Body of pancreas (tissue), 4 donors: ENCODE data around the gene DNAH6. TPM values are rescaled to one million over a fixed set of nuclear protein-coding genes. Genes with fewer than 3 reads are reported as not detected.

Experiments used
- ATAC-seq: fragments of 150-250 bp; one replicate; pipeline ENCODE4 v1.9.1; 2016
- DNase-seq, 4 donors: peaks; one replicate each; pipeline ENCODE4 v3.0.0-alpha.2; 2019
- H3K27ac ChIP-seq, 4 donors: fragments of 200-600 bp; sonication (generic); 1 replicate in 3 of 4; 2 replicates in 1 of 4; pipeline versions ENCODE4 v1.5.1 to v1.6.1; 2016 to 2019; ENCODE audit warnings: mild to moderate bottlenecking in 1 of 4, mixed read lengths in 1 of 4, moderate library complexity in 1 of 4
- H3K27me3 ChIP-seq, 2 donors: fragments of 200-600 bp; sonication (generic); one replicate each; pipeline ENCODE4 v1.6.0; 2016; ENCODE audit warnings: mild to moderate bottlenecking in 1 of 2
- H3K36me3 ChIP-seq, 2 donors: fragments of 200-600 bp; sonication (generic); replicated peaks in 1 of 2; 2 replicates each; pipeline ENCODE4 v1.5.1; 2016; ENCODE audit warnings: low read depth in 2 of 2; ENCODE audit not compliant: insufficient read depth in 1 of 2
- H3K4me1 ChIP-seq: fragments of 200-600 bp; sonication (generic); one replicate; pipeline ENCODE4 v1.6.0; 2016
- H3K4me3 ChIP-seq, 2 donors: fragments of 200-600 bp; sonication (generic); 1 replicate in 1 of 2; 2 replicates in 1 of 2; pipeline ENCODE4 v1.5.1; 2016 to 2019
- H3K9me3 ChIP-seq, 3 donors: fragments of 200-600 bp; sonication (generic); 1 replicate in 2 of 3; 2 replicates in 1 of 3; pipeline ENCODE4 v1.5.1; 2016
- POLR2A ChIP-seq, 3 donors: fragments of 450-650 bp; IDR thresholded peaks; one replicate each; pipeline ENCODE4 v1.6.1; 2016; ENCODE audit warnings: antibody characterized with exemption in 3 of 3, mild to moderate bottlenecking in 2 of 3
- WGBS, 2 donors: methylation state at CpG; one replicate each; pipeline ENCODE4 v1.1.5; 2017; 5-methylcytosine and 5-hydroxymethylcytosine counted together
- intact Hi-C: fragments of 100-400 bp; cut with DNase I; formaldehyde crosslinking; loops from one replicate; pipeline ENCODE4 v1.15.1; 2023
- total RNA-seq, 2 donors: library from RNA; depleted of rRNA; stranded (reverse); fragments of >200 nt; gene quantifications; one replicate each; pipeline ENCODE4 v1.1.0, GENCODE V29; 2016
- TF ChIP-seq, protein P1 (sequence below), 7 experiments: fragments of 450-650 bp in 4 of 7; fragments of 200-600 bp in 3 of 7; sonication (generic) in 3 of 7; IDR thresholded peaks; one replicate each; pipeline ENCODE4 v1.5.1; 2016 to 2019; ENCODE audit warnings: antibody characterized with exemption in 7 of 7

The DNAH6 gene
- total RNA-seq, 2 donors from 2014 or later: 1.3 to 2.6 TPM

- peaks cover 3% of the 10 kb centered on the region for H3K4me1 ChIP-seq
- H3K4me3 ChIP-seq: no peak overlapping the region
- H3K9me3 ChIP-seq: no peaks in the 10 kb centered on the region
- H3K36me3 ChIP-seq: no peaks in the 10 kb centered on the region
- intact Hi-C loops: no loop called here
- DNase-seq: no peak
- no peak for ATAC-seq
- H3K27ac ChIP-seq: no peak overlapping the region
- H3K27me3 ChIP-seq: no peaks in the 10 kb centered on the region
- TF ChIP-seq, protein P1, sequence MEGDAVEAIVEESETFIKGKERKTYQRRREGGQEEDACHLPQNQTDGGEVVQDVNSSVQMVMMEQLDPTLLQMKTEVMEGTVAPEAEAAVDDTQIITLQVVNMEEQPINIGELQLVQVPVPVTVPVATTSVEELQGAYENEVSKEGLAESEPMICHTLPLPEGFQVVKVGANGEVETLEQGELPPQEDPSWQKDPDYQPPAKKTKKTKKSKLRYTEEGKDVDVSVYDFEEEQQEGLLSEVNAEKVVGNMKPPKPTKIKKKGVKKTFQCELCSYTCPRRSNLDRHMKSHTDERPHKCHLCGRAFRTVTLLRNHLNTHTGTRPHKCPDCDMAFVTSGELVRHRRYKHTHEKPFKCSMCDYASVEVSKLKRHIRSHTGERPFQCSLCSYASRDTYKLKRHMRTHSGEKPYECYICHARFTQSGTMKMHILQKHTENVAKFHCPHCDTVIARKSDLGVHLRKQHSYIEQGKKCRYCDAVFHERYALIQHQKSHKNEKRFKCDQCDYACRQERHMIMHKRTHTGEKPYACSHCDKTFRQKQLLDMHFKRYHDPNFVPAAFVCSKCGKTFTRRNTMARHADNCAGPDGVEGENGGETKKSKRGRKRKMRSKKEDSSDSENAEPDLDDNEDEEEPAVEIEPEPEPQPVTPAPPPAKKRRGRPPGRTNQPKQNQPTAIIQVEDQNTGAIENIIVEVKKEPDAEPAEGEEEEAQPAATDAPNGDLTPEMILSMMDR (IDR thresholded peaks at IDR 0.05): no peak
- no peak for TF ChIP-seq POLR2A (IDR thresholded peaks at IDR 0.05)
Observed at GRCh38 chr2:84629550-84629949, 113.3 kb downstream of the DNAH6 start.

- H3K4me3 ChIP-seq: no peak overlapping the region
- H3K9me3 ChIP-seq: no peaks in the 10 kb centered on the region
- H3K36me3 ChIP-seq: no peaks in the 10 kb centered on the region
- no peaks in the 10 kb centered on the region for H3K4me1 ChIP-seq
- TF ChIP-seq, protein P1 (IDR thresholded peaks at IDR 0.05): peak in 5 of 7 experiments; percentile 35 to 60 (median 55)
- TF ChIP-seq POLR2A (IDR thresholded peaks at IDR 0.05): no peak
- no peak overlapping the region for H3K27ac ChIP-seq
- peak; percentile 48 for ATAC-seq
- no peaks in the 10 kb centered on the region for H3K27me3 ChIP-seq
- intact Hi-C loops: no loop called here
- WGBS, 2 donors: 47 to 49% methylated on average over 6 of the region's 6 CpGs
- DNase-seq: no peak
Observed at GRCh38 chr2:84631047-84631446, 114.7 kb downstream of the DNAH6 start.

DNA sequence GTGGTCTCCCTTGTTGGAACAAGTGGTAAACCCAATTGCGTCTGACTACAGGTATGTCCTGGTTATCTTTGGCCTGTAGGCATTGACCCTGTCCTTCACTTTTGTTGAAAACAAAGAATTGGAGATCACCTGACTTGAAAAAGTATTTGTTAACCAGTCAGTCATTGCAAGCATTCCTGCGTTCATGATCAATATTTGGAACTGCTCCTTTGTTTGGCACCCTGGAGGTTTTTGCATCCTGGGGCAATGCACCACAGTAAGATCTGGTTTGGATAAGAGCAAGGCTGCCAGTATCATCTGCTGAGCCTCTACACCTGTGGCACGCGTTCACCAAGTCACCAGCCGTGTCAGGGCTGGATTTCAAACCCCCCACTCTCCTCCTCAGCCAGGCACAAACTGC, 115.7 kb downstream of the DNAH6 start:
- DNase-seq (no peak), ATAC-seq (peak; percentile 59)
- Histone ChIP-seq H3K27me3 (no peaks in the 10 kb centered on the region), H3K9me3 (no peaks in the 10 kb centered on the region), H3K36me3 (no peaks in the 10 kb centered on the region), H3K4me1 (no peaks in the 10 kb centered on the region), H3K27ac (no peak overlapping the region), H3K4me3 (no peak overlapping the region)
- 42 to 51% methylated on average over 5 of the region's 5 CpGs for WGBS, 2 donors
- TF ChIP-seq POLR2A (IDR thresholded peaks at IDR 0.05): no peak
- intact Hi-C loops: no loop called here

GRCh38 chr2:84636080-84636971, 120.0 kb downstream of the DNAH6 start:
- no peak overlapping the region for H3K27ac ChIP-seq
- no peaks in the 10 kb centered on the region for H3K27me3 ChIP-seq
- WGBS, 2 donors: 77 to 89% methylated on average over 2 of the region's 2 CpGs
- intact Hi-C loops: no loop called here
- TF ChIP-seq POLR2A (IDR thresholded peaks at IDR 0.05): no peak
- TF ChIP-seq, protein P1 (IDR thresholded peaks at IDR 0.05): no peak
- no peaks in the 10 kb centered on the region for H3K9me3 ChIP-seq
- DNase-seq (no peak), ATAC-seq (no peak)
- no peaks in the 10 kb centered on the region for H3K4me1 ChIP-seq
- H3K36me3 ChIP-seq: no peaks in the 10 kb centered on the region
- no peak overlapping the region for H3K4me3 ChIP-seq

GRCh38 chr2:84639751-84640150, 123.5 kb downstream of the DNAH6 start:
- no peaks in the 10 kb centered on the region for H3K9me3 ChIP-seq
- TF ChIP-seq POLR2A (IDR thresholded peaks at IDR 0.05): no peak
- TF ChIP-seq, protein P1 (IDR thresholded peaks at IDR 0.05): no peak
- H3K4me1 ChIP-seq: no peaks in the 10 kb centered on the region
- H3K36me3 ChIP-seq: no peaks in the 10 kb centered on the region
- DNase-seq (no peak), ATAC-seq (no peak)
- H3K27ac ChIP-seq: no peak overlapping the region
- no peaks in the 10 kb centered on the region for H3K27me3 ChIP-seq
- intact Hi-C loops: no loop called here
- H3K4me3 ChIP-seq: no peak overlapping the region
- WGBS, 2 donors: 64 to 69% methylated on average over 5 of the region's 5 CpGs
